ENCODE measurements around the gene OGN. TPM values are rescaled to one million over a fixed set of nuclear protein-coding genes. Genes with fewer than 3 reads are reported as not detected.

The OGN gene
- total and polyA plus RNA-seq, 2 of the 4 experiments (the other 2 are of a cell fraction) = under 0.01 to 0.10 TPM

- H3K4ac ChIP-seq (ENCODE audit: low read depth, low read length) = no peak overlapping the region
- H2BK15ac ChIP-seq (ENCODE audit: low read depth, low read length) = no peak overlapping the region
- H2BK5ac ChIP-seq (ENCODE audit: low read depth, low read length, poor library complexity, severe bottlenecking) = no peak overlapping the region
- H2AK5ac ChIP-seq (ENCODE audit: low read depth, low read length) = no peak overlapping the region
- no peak overlapping the region for H3K4me3 ChIP-seq (ENCODE audit: insufficient read depth, low read depth, low read length)
- H3K4me2 ChIP-seq (ENCODE audit: low read depth, low read length) = no peak overlapping the region
- intact Hi-C loops (cut with micrococcal nuclease) (no loop called here), in situ Hi-C loops (cut with MboI; ENCODE audit: low sequenced_read_pairs) (no loop called here), dilution Hi-C loops (cut with HindIII; ENCODE audit: low sequenced_read_pairs, unreplicated experiment) (no loop called here)
- H3K27ac ChIP-seq (ENCODE audit: insufficient read depth, low read length) = no peak overlapping the region
- no peak overlapping the region for H3K23ac ChIP-seq (ENCODE audit: low read depth, low read length)
- ATAC-seq (ENCODE audit: low read depth) (no peak), DNase-seq (peak; percentile 30)
- H4K91ac ChIP-seq (ENCODE audit: insufficient read depth, low read depth, low read length) = no peak overlapping the region
- H4K20me1 ChIP-seq (ENCODE audit: insufficient read depth, low read length) = no peaks in the 10 kb centered on the region
- no peak overlapping the region for H2BK20ac ChIP-seq (ENCODE audit: low read depth, low read length)
- H4K8ac ChIP-seq (ENCODE audit: low read depth in 2 of 2, low read length in 2 of 2) = no peak overlapping the region
- H4K5ac ChIP-seq (ENCODE audit: low read depth, low read length) = no peak overlapping the region
- H3K14ac ChIP-seq (replicated peaks; ENCODE audit: low read depth, low read length) = no peak overlapping the region
- H3K9me1 ChIP-seq (ENCODE audit: insufficient read depth, low read length) = no peaks in the 10 kb centered on the region
- CTCF ChIA-PET = interaction anchor here (1.5 kb wide), 1 partner anchor 13 kb away, joined by 4 read pairs; no protein-coding TSS in a partner anchor
- no peak overlapping the region for H2AFZ ChIP-seq (replicated peaks; ENCODE audit: low read length, poor library complexity)
- H3K27me3 ChIP-seq (ENCODE audit: control insufficient read depth, insufficient read depth, low read length) = no peaks in the 10 kb centered on the region
- no peaks in the 10 kb centered on the region for H3K9me3 ChIP-seq (ENCODE audit: control insufficient read depth, insufficient read depth, low read length)
- POLR2A ChIA-PET (ENCODE audit: unreplicated experiment) = no interaction called here
- H3K56ac ChIP-seq (ENCODE audit: extremely low read depth, insufficient read depth, low read length) = no peak overlapping the region
- no peak for TF ChIP-seq RAD21 (IDR thresholded peaks at IDR 0.05; ENCODE audit: low read length)
- no peak for TF ChIP-seq USF2 (IDR thresholded peaks at IDR 0.05; ENCODE audit: low read depth, low read length)
- TF ChIP-seq MAZ (IDR thresholded peaks at IDR 0.05; ENCODE audit: borderline replicate concordance, low read depth, low read length) = no peak
- TF ChIP-seq POLR2A (IDR thresholded peaks at IDR 0.05; ENCODE audit: low read depth, low read length) = no peak
- TF ChIP-seq FOS (IDR thresholded peaks at IDR 0.05; ENCODE audit: low read depth, low read length) = no peak
- TF ChIP-seq ELK1 (IDR thresholded peaks at IDR 0.05; ENCODE audit: borderline replicate concordance, low read depth, low read length) = no peak
- no peak for TF ChIP-seq SMC3 (IDR thresholded peaks at IDR 0.05; ENCODE audit: low read depth, low read length)
- no peak for TF ChIP-seq RFX5 (IDR thresholded peaks at IDR 0.05; ENCODE audit: low read depth, low read length)
- TF ChIP-seq MXI1 (IDR thresholded peaks at IDR 0.05; ENCODE audit: borderline replicate concordance, low read depth, low read length) = no peak
- no peak for TF ChIP-seq CEBPB (IDR thresholded peaks at IDR 0.05; ENCODE audit: low read depth, low read length)
- no peak for TF ChIP-seq CHD1 (IDR thresholded peaks at IDR 0.05; ENCODE audit: low read depth, low read length)
- no peak for TF ChIP-seq MAFK (IDR thresholded peaks at IDR 0.05; ENCODE audit: low read depth, low read length)
- TF ChIP-seq RCOR1 (IDR thresholded peaks at IDR 0.05; ENCODE audit: insufficient replicate concordance, low read length) = no peak
- TF ChIP-seq CTCF (conservative IDR thresholded peaks at IDR 0.05; ENCODE audit: low read depth, low read length) = no peak
- no peaks in the 10 kb centered on the region for H3K79me1 ChIP-seq (ENCODE audit: low read depth in 1 of 2, low read length in 2 of 2)
- H2BK120ac ChIP-seq (ENCODE audit: low read depth, low read length) = no peak overlapping the region
- no TSS peak for BruUV-seq (replicated peaks)
- H3K4me1 ChIP-seq (ENCODE audit: control insufficient read depth, insufficient read depth, low read length) = peaks cover 2% of the 10 kb centered on the region; the same call in 1 of the 2 replicates
- no CpG with 5 or more reads among the region's 2 CpGs for WGBS, 2 experiments (ENCODE audit: extremely low coverage in 2 of 2, insufficient read length in 1 of 2)
- no peaks in the 10 kb centered on the region for H3K36me3 ChIP-seq (ENCODE audit: control insufficient read depth, insufficient read depth, low read length)
- H2AK9ac ChIP-seq (replicated peaks; ENCODE audit: low read depth, low read length, poor library complexity) = no peak overlapping the region
- H3K9ac ChIP-seq (ENCODE audit: low read depth, low read length) = no peak overlapping the region
- no peak overlapping the region for H3K18ac ChIP-seq (ENCODE audit: low read depth, low read length)
Measured at GRCh38 chr9:92392690-92393089, 11.7 kb downstream of the OGN start.
